ENCODE measurements around the gene PSMD8. TPM values are rescaled to one million over a fixed set of nuclear protein-coding genes. Genes with fewer than 3 reads are reported as not detected.

The PSMD8 gene
- total RNA-seq, 2 donors from 2014 or later, result 49.4 to 68.7 TPM

DNA sequence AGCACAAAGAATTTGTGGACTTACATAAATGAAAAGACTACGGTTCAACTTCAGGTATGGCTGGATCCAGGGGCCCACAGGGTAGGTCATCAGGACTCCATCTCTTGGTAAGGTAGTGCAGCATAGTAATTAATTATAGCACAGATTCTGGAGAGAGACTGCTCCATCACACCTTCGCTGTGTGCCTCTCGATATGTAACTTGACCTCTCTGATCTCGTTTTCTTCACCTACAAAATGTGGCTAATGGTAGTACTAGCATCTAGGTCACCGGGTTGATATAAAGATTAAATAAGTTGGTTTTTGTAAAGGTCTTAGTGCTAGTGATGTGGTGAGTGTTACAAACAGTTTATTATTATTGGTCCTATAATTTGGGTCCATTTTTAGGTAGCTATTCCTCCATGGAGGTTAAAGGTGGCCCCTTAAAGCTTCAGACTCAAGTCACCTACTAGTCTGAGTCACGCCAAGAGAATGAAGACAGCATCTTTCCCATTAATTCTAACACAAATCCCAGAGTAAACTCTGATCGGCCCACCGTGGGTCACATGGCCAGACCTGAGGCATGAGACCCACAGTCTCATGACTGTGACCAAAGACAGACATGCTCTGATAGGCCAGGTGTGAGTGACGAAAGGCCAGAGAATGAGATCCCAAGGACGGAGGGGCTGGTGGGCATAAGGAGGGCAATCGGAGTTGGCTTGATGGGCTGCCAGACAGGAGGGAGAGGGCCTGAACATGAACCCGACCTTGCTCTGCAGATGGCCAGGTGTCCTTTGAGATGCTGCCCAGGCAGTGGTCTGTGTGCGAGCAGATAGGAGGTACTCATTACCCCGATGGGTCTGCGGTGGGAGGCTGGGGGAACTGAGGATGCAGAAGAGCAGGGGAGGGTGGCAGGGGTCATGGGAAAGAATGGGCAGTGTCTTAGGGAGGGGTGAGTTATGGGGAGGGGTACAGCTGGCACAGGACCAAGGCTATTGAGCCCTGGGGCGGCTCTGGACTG, 18.3 kb upstream of the PSMD8 start:
- no peak for ATAC-seq
- no peak for DNase-seq
- no peaks in the 10 kb centered on the region for H3K4me1 ChIP-seq
- H3K36me3 ChIP-seq (replicated peaks in 1 of 2; ENCODE audit: insufficient read depth in 1 of 2, low read depth in 2 of 2), result no peaks in the 10 kb centered on the region
- WGBS, 2 donors, result 50 to 61% methylated on average over 16 of the region's 16 CpGs
- intact Hi-C loops (cut with DNase I), result no loop called here
- peaks cover 0 to 5% of the 10 kb centered on the region in 2 donors for H3K27me3 ChIP-seq
- no peak overlapping the region for H3K27ac ChIP-seq
- TF ChIP-seq, protein P1, sequence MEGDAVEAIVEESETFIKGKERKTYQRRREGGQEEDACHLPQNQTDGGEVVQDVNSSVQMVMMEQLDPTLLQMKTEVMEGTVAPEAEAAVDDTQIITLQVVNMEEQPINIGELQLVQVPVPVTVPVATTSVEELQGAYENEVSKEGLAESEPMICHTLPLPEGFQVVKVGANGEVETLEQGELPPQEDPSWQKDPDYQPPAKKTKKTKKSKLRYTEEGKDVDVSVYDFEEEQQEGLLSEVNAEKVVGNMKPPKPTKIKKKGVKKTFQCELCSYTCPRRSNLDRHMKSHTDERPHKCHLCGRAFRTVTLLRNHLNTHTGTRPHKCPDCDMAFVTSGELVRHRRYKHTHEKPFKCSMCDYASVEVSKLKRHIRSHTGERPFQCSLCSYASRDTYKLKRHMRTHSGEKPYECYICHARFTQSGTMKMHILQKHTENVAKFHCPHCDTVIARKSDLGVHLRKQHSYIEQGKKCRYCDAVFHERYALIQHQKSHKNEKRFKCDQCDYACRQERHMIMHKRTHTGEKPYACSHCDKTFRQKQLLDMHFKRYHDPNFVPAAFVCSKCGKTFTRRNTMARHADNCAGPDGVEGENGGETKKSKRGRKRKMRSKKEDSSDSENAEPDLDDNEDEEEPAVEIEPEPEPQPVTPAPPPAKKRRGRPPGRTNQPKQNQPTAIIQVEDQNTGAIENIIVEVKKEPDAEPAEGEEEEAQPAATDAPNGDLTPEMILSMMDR (IDR thresholded peaks at IDR 0.05), result no peak
- TF ChIP-seq POLR2A (IDR thresholded peaks at IDR 0.05), result no peak
- H3K4me3 ChIP-seq, result no peak overlapping the region
- no peaks in the 10 kb centered on the region for H3K9me3 ChIP-seq

- no peak overlapping the region for H3K27ac ChIP-seq
- TF ChIP-seq POLR2A (IDR thresholded peaks at IDR 0.05), result no peak
- TF ChIP-seq, protein P1 (IDR thresholded peaks at IDR 0.05), result no peak
- peaks cover 0 to 5% of the 10 kb centered on the region in 2 donors for H3K27me3 ChIP-seq
- 28 to 40% methylated on average over 5 of the region's 5 CpGs for WGBS, 2 donors
- ATAC-seq, result no peak
- H3K36me3 ChIP-seq (replicated peaks in 1 of 2; ENCODE audit: insufficient read depth in 1 of 2, low read depth in 2 of 2), result no peaks in the 10 kb centered on the region
- intact Hi-C loops (cut with DNase I), result no loop called here
- no peak overlapping the region for H3K4me3 ChIP-seq
- no peak for DNase-seq
- H3K4me1 ChIP-seq, result peaks cover 15% of the 10 kb centered on the region
- H3K9me3 ChIP-seq, result no peaks in the 10 kb centered on the region
These were observed 16.3 kb upstream of the PSMD8 start for GRCh38 chr19:38358071-38358470.

DNA sequence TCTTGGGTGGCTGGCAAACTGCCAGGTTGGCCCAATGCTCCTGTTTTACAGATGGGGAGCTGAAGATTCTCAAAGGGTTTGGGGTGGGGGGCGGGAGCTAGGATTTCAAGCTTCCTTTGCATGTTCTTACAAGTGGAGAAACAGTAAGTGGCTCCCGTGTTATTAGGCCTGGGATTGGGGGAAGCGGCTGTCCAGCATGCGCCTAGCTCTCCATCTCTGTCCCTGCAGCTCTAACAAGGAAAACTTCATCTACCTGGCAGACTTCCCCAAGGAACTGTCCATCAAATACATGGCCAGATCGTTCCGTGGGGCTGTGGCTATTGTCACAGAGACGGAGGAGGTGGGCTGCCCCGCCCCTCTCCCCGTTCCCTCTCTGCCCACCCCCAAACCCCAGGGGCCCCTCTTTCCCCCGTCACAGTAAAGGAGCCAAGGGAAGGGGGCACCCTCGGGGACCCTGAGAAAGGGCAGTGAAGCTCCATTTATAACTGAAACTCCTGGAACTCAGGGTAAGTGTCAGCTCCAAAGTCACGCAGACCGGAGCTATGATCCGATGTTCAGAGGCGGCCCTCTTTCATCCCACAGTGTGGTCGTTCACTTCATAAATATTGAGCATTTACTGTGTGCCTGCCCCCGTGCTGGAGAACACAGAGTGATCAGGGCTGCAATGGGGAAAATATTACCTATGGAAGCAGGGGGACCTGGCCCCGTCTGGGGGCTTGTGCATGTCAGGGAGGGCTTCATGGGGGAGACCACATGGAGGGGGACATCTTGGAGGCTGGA, 14.9 kb upstream of the PSMD8 start:
- no peak for DNase-seq
- TF ChIP-seq, protein P1 (IDR thresholded peaks at IDR 0.05), result no peak
- TF ChIP-seq POLR2A (IDR thresholded peaks at IDR 0.05), result no peak
- 39 to 58% methylated on average over 8 to 18 of the region's 18 CpGs for WGBS, 2 donors
- ATAC-seq, result no peak
- intact Hi-C loops (cut with DNase I), result no loop called here
- Histone ChIP-seq H3K27ac (no peak overlapping the region), H3K9me3 (no peaks in the 10 kb centered on the region), H3K4me1 (peaks cover 15% of the 10 kb centered on the region), H3K4me3 (no peak overlapping the region), H3K27me3 (peaks cover 0 to 5% of the 10 kb centered on the region in 2 donors), H3K36me3 (replicated peaks in 1 of 2; ENCODE audit: insufficient read depth in 1 of 2, low read depth in 2 of 2) (no peaks in the 10 kb centered on the region)

DNA sequence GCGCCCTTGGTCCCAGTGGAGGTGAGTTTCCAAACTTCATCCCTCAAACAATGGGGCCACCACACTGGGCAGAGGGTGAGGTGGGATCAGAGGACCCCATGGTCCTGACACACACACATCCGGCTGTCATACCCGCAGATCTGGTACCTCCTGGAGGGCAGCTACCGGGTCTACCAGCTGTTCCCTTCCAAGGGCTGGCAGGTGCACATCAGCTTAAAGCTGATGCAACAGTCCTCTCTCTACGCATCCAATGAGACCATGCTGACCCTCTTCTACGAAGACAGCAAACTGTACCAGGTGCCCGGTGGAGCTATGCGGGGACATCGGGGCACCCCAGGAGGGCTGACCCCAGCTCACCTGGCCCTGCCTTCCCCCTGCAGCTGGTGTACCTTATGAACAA, 14.0 kb upstream of the PSMD8 start:
- peaks cover 15% of the 10 kb centered on the region for H3K4me1 ChIP-seq

More for the DNA sequence above, 14.0 kb upstream of the PSMD8 start:
- no peak overlapping the region for H3K4me3 ChIP-seq
- DNase-seq (no peak), ATAC-seq (no peak)
- TF ChIP-seq POLR2A (IDR thresholded peaks at IDR 0.05), result no peak
- TF ChIP-seq, protein P1 (IDR thresholded peaks at IDR 0.05), result no peak
- 62 to 71% methylated on average over 3 to 4 of the region's 9 CpGs for WGBS, 2 donors
- intact Hi-C loops (cut with DNase I), result no loop called here
- no peaks in the 10 kb centered on the region for H3K36me3 ChIP-seq (replicated peaks in 1 of 2; ENCODE audit: insufficient read depth in 1 of 2, low read depth in 2 of 2)
- H3K27me3 ChIP-seq, result peaks cover 0 to 5% of the 10 kb centered on the region in 2 donors
- no peak overlapping the region for H3K27ac ChIP-seq
- H3K9me3 ChIP-seq, result no peaks in the 10 kb centered on the region

Data from body of pancreas (tissue), 4 donors.